ENCODE measurements around the gene UFD1.

DNA sequence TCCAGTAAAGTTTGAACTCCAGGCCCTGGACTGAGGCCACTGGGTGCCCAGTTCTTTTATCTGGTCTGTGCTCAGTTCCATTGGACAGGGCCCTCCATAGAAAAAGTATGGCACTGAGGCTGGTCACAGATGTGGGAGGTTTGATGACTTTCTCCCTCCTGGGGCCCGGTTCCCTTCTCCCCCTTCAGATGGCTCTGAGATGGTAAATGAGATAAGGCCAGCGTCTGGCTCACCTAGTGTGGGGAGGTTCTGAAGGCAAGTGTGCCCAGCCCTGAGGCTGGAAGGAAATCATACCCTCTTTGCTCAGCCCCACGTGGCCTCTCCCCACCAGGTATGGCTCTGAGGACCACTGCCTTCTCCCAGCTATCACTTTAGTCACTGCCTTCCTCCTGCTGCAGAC is 46.7 kb upstream of the UFD1 start:
- no peak for TF ChIP-seq EP300 (IDR thresholded peaks at IDR 0.05)
- TF ChIP-seq CTCF (IDR thresholded peaks at IDR 0.05) = no peak
- TF ChIP-seq POLR2AphosphoS5 (IDR thresholded peaks at IDR 0.05) = no peak
